ENCODE measurements around the gene FGF6. TPM values are rescaled to one million over a fixed set of nuclear protein-coding genes. Genes with fewer than 3 reads are reported as not detected.

FGF6 gene
- total and polyA plus RNA-seq, 2 experiments from 2014 or later: not detected

DNA sequence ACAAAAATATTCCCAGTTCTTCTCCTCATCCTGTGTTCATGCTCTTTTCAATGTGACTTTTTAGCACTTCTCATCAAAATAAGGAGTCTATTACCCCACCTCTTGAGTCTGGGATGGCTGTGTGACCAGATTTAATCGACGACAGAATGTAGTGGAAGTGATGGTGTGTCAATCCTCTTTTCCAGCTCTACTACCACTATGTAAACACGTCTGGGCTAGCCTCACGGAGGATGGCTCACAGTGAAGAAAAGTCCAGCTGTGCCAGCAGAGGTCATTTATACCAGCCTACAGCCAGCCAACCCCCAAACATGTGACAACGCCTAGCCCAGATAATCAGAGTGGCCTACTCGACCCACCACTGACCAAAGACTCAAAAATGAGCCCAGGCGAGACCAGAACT, 37.3 kb upstream of the FGF6 start:
- 81% methylated on average over 7 of the region's 7 CpGs for WGBS (ENCODE audit: low lambda C conversion rate, missing lambda C conversion rate)
- no peak for DNase-seq (ENCODE audit: low spot score)
- TF ChIP-seq, protein P1, sequence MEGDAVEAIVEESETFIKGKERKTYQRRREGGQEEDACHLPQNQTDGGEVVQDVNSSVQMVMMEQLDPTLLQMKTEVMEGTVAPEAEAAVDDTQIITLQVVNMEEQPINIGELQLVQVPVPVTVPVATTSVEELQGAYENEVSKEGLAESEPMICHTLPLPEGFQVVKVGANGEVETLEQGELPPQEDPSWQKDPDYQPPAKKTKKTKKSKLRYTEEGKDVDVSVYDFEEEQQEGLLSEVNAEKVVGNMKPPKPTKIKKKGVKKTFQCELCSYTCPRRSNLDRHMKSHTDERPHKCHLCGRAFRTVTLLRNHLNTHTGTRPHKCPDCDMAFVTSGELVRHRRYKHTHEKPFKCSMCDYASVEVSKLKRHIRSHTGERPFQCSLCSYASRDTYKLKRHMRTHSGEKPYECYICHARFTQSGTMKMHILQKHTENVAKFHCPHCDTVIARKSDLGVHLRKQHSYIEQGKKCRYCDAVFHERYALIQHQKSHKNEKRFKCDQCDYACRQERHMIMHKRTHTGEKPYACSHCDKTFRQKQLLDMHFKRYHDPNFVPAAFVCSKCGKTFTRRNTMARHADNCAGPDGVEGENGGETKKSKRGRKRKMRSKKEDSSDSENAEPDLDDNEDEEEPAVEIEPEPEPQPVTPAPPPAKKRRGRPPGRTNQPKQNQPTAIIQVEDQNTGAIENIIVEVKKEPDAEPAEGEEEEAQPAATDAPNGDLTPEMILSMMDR (IDR thresholded peaks at IDR 0.05; ENCODE audit: poor library complexity): no peak
- TF ChIP-seq EZH2phosphoT487 (IDR thresholded peaks at IDR 0.05; ENCODE audit: low read depth, severe bottlenecking, unreplicated experiment) (no peak), EZH2 (IDR thresholded peaks at IDR 0.05; ENCODE audit: borderline replicate concordance) (no peak)

DNA sequence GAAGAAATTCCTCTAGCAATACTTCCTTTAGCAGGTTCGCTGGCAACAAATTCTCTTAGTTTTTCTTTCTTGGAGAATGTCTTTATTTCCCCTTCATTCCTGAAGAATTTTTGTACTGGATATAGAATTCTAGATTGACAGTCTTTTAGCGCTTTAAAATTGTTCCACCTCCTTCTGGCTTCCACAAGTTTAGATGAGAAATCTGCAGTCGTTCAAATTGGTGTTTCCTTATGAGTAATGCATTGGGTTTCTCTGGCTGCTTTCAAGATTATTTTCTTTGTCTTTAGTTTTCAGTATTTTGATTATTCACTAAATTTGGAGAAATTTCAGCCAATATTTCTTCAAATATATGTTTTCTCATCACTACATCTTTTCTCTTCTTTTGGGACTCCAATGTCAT, 33.3 kb upstream of the FGF6 start:
- WGBS (ENCODE audit: low lambda C conversion rate, missing lambda C conversion rate): 75% methylated on average over 3 of the region's 3 CpGs
- Histone ChIP-seq H3K27ac (no peak overlapping the region), H3K79me2 (no peaks in the 10 kb centered on the region), H3K4me1 (ENCODE audit: insufficient read depth) (no peaks in the 10 kb centered on the region), H4K20me1 (ENCODE audit: insufficient read depth, poor library complexity, severe bottlenecking) (no peaks in the 10 kb centered on the region), H3K4me2 (no peak overlapping the region), H3K9me3 (ENCODE audit: low read depth) (no peaks in the 10 kb centered on the region), H3K4me3 (no peak overlapping the region), H3K9me2 (replicated peaks; ENCODE audit: insufficient read depth) (no peaks in the 10 kb centered on the region), H2AFZ (no peak overlapping the region), H3K36me3 (replicated peaks; ENCODE audit: insufficient read depth, low read depth) (no peaks in the 10 kb centered on the region), H3K27me3 (peaks cover 8% of the 10 kb centered on the region)
- no peak for DNase-seq (ENCODE audit: low spot score)
- TF ChIP-seq, protein P1 (IDR thresholded peaks at IDR 0.05; ENCODE audit: poor library complexity): no peak
- TF ChIP-seq EZH2phosphoT487 (IDR thresholded peaks at IDR 0.05; ENCODE audit: low read depth, severe bottlenecking, unreplicated experiment): no peak
- TF ChIP-seq EZH2 (IDR thresholded peaks at IDR 0.05; ENCODE audit: borderline replicate concordance): no peak

More for the DNA sequence above, 37.3 kb upstream of the FGF6 start:
- H3K27ac ChIP-seq: no peak overlapping the region
- H4K20me1 ChIP-seq (ENCODE audit: insufficient read depth, poor library complexity, severe bottlenecking): no peaks in the 10 kb centered on the region
- H3K36me3 ChIP-seq (replicated peaks; ENCODE audit: insufficient read depth, low read depth): no peaks in the 10 kb centered on the region
- no peaks in the 10 kb centered on the region for H3K4me1 ChIP-seq (ENCODE audit: insufficient read depth)
- no peak overlapping the region for H3K4me3 ChIP-seq
- H3K27me3 ChIP-seq: no peaks in the 10 kb centered on the region
- H3K9me3 ChIP-seq (ENCODE audit: low read depth): no peaks in the 10 kb centered on the region
- H3K9me2 ChIP-seq (replicated peaks; ENCODE audit: insufficient read depth): no peaks in the 10 kb centered on the region
- H3K4me2 ChIP-seq: no peak overlapping the region
- H3K79me2 ChIP-seq: no peaks in the 10 kb centered on the region
- H2AFZ ChIP-seq: no peak overlapping the region

DNA sequence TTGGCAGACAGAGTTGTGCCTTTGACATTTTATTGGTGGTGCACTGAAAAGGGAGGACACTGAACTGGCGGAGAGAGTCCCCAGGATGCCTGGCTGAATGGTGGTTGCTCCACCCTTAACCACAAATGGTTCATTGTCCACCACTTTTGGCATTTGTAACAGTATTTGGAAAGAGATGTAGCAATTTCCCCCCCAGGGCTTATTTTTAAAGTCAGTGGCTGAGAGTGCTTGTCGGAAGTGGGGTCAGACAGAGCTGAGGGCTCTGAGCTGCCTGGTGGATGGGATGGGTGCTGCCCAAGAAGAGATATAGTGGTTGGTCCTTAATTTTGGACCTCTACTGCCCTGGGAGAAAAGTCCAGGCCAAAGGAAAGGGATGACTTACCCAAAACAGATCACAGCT, 31.5 kb upstream of the FGF6 start:
- Histone ChIP-seq H3K9me2 (replicated peaks; ENCODE audit: insufficient read depth) (no peaks in the 10 kb centered on the region), H3K4me2 (no peak overlapping the region), H4K20me1 (ENCODE audit: insufficient read depth, poor library complexity, severe bottlenecking) (no peaks in the 10 kb centered on the region), H3K4me3 (no peak overlapping the region), H3K36me3 (replicated peaks; ENCODE audit: insufficient read depth, low read depth) (no peaks in the 10 kb centered on the region), H3K79me2 (no peaks in the 10 kb centered on the region), H2AFZ (no peak overlapping the region), H3K9me3 (ENCODE audit: low read depth) (no peaks in the 10 kb centered on the region), H3K27ac (no peak overlapping the region), H3K4me1 (ENCODE audit: insufficient read depth) (no peaks in the 10 kb centered on the region), H3K27me3 (peaks cover 8% of the 10 kb centered on the region)
- no peak for TF ChIP-seq EZH2phosphoT487 (IDR thresholded peaks at IDR 0.05; ENCODE audit: low read depth, severe bottlenecking, unreplicated experiment)
- no peak for TF ChIP-seq EZH2 (IDR thresholded peaks at IDR 0.05; ENCODE audit: borderline replicate concordance)
- TF ChIP-seq, protein P1 (IDR thresholded peaks at IDR 0.05; ENCODE audit: poor library complexity): no peak
- no peak for DNase-seq (ENCODE audit: low spot score)
- 88% methylated on average over 2 of the region's 2 CpGs for WGBS (ENCODE audit: low lambda C conversion rate, missing lambda C conversion rate)

DNA sequence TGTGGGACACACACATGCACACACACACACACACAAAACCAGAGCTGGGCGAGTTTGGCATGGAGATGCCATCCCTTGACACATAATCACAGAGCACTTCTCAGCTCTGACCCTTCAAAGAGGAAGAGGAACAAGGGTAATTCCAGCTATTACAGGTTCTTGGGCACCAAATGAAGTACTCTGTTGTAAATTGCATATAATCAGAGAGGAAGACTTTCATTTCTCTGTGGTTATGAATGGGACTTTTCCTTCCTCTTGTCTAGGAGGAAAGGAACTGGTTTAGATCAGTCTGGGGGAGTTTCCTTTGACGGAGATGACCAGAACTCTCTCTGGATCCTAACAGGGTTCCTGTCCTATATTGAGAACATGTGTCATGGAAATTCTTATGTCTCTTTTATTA, 26.4 kb upstream of the FGF6 start:
- 80% methylated on average over 2 of the region's 2 CpGs for WGBS (ENCODE audit: low lambda C conversion rate, missing lambda C conversion rate)
- Histone ChIP-seq H3K79me2 (no peaks in the 10 kb centered on the region), H2AFZ (no peak overlapping the region), H3K4me2 (no peak overlapping the region), H3K9me3 (ENCODE audit: low read depth) (no peaks in the 10 kb centered on the region), H3K27ac (no peak overlapping the region), H3K4me1 (ENCODE audit: insufficient read depth) (no peaks in the 10 kb centered on the region), H3K36me3 (replicated peaks; ENCODE audit: insufficient read depth, low read depth) (no peaks in the 10 kb centered on the region), H3K4me3 (no peak overlapping the region), H4K20me1 (ENCODE audit: insufficient read depth, poor library complexity, severe bottlenecking) (no peaks in the 10 kb centered on the region), H3K27me3 (peaks cover 13% of the 10 kb centered on the region), H3K9me2 (replicated peaks; ENCODE audit: insufficient read depth) (no peaks in the 10 kb centered on the region)
- no peak for DNase-seq (ENCODE audit: low spot score)
- TF ChIP-seq EZH2phosphoT487 (IDR thresholded peaks at IDR 0.05; ENCODE audit: low read depth, severe bottlenecking, unreplicated experiment) (no peak), EZH2 (IDR thresholded peaks at IDR 0.05; ENCODE audit: borderline replicate concordance) (no peak)
- TF ChIP-seq, protein P1 (IDR thresholded peaks at IDR 0.05; ENCODE audit: poor library complexity): no peak
